SK-N-SH (cell line): ENCODE measurements around the gene BRD1.

Source experiments
- CTCF ChIP-seq: fragments of 200-600 bp; sonication (generic); IDR thresholded peaks from 2 replicates; pipeline ENCODE4 v1.6.1; 2017; ENCODE audit warnings: antibody characterized with exemption, mild to moderate bottlenecking, moderate library complexity
- YY1 ChIP-seq: IDR thresholded peaks from 2 replicates; pipeline ENCODE4 v1.4.0; 2012; ENCODE audit warnings: low read depth, mild to moderate bottlenecking

- no peak for TF ChIP-seq YY1
- TF ChIP-seq CTCF: no peak
Observed at GRCh38 chr22:49769691-49770546, 57.8 kb downstream of the BRD1 start.
